Measurements from ENCODE around the gene OR4M2.
"Not testable (repeated sequence)": the region's sequence is repeated elsewhere in the genome, so short reads cannot be mapped to it uniquely, and the experiment has no call there.

OR4M2 gene

GRCh38 chr15:22080227-22080626 is at the start of gene OR4M2:
Gene OR4M2 (plus strand): TSS chr15:22080527. CDS start chr15:22080625, 98 bp downstream.
- not testable (repeated sequence) for DNase-seq (ENCODE audit: low read depth in 2 of 2)

GRCh38 chr15:22069267-22069666 is 11.1 kb upstream of the OR4M2 start:
- DNase-seq (ENCODE audit: low read depth in 2 of 2): not testable (repeated sequence)

GRCh38 chr15:22081386-22081785 is 1.1 kb downstream of the OR4M2 start:
- not testable (repeated sequence) for DNase-seq (ENCODE audit: low read depth in 2 of 2)

- DNase-seq (ENCODE audit: low read depth in 2 of 2): not testable (repeated sequence)
Observed at GRCh38 chr15:22098616-22099253, 18.4 kb downstream of the OR4M2 start.

GRCh38 chr15:22099289-22099891 is 19.1 kb downstream of the OR4M2 start:
- DNase-seq (ENCODE audit: low read depth in 2 of 2): not testable (repeated sequence)

GRCh38 chr15:22122033-22122432 is 41.7 kb downstream of the OR4M2 start:
- not testable (repeated sequence) for DNase-seq (ENCODE audit: low read depth in 2 of 2)

Measured in stimulated activated CD8-positive, alpha-beta memory T cell treated with anti-CD3 and anti-CD28 coated beads, Interleukin-15, amount 100 ng/mL, for 48 hours (primary cell).